HCT116 (cell line): ENCODE data around the gene PEAK1. TPM values are rescaled to one million over a fixed set of nuclear protein-coding genes. Genes with fewer than 3 reads are reported as not detected.

ENCODE experiments used
- ATAC-seq: fragments of 200-7000 bp; cut with Tn5 transposase; 2 replicates; pipeline ENCODE4 v1.9.1; 2020; ENCODE audit warnings: mild to moderate bottlenecking, moderate library complexity
- BruUV-seq: library from RNA; stranded (reverse); fragments of 400-500 nt; replicated peaks from 2 replicates; lab custom pipeline; 2021; lab: Mats Ljungman, UMichigan
- CTCF ChIA-PET: fragments of 300-600 bp; sonication (Branson Sonifier 250); formaldehyde crosslinking; loops from one replicate; lab custom pipeline; 2021; ENCODE audit warnings: antibody characterized with exemption; lab: Charles Lee
- POLR2A ChIA-PET: fragments of 300-600, 350-600 bp; sonication (Branson Sonifier 250); formaldehyde crosslinking; loops from one replicate; lab custom pipeline; 2021; ENCODE audit warnings: antibody characterized with exemption; lab: Charles Lee
- RAD21 ChIA-PET, 2 experiments: fragments of 300-600 bp; sonication (Branson Sonifier 250); formaldehyde crosslinking; loops; one replicate each; lab custom pipeline; 2023; ENCODE audit warnings: low total read pairs in 2 of 2; ENCODE audit not compliant: uncharacterized antibody in 2 of 2, unreplicated experiment in 2 of 2, low non-redundant PET in 1 of 2; lab: Charles Lee
- DNase-seq: peaks from one replicate; pipeline ENCODE4 v3.0.0-alpha.2; 2010; ENCODE audit warnings: low read depth, low spot score
- H2AFZ ChIP-seq: fragments of 200-600 bp; shearing (Covaris generic), sonication (generic); 2 replicates; pipeline ENCODE4 v1.6.1; 2017; ENCODE audit warnings: low read depth, mixed run types, mixed read lengths, antibody characterized with exemption, low read length; ENCODE audit not compliant: poor library complexity, severe bottlenecking
- H3K27ac ChIP-seq: 2 replicates; pipeline ENCODE4 v1.5.1; 2012; ENCODE audit warnings: low read depth, low read length
- H3K27me3 ChIP-seq: fragments of 200-600 bp; sonication (generic); 2 replicates; pipeline ENCODE4 v1.6.1; 2016; ENCODE audit warnings: mixed run types, low read length, mixed read lengths; ENCODE audit not compliant: insufficient read depth
- H3K36me3 ChIP-seq, 2 experiments: fragments of 200-500 bp in 1 of 2; fragments of 200-600 bp in 1 of 2; sonication (Bioruptor generic) in 1 of 2; sonication (generic) in 1 of 2; 2 replicates each; pipeline versions ENCODE4 v1.5.1 to v1.6.1; 2014 to 2016; ENCODE audit warnings: low read length in 2 of 2, inconsistent platforms in 1 of 2, mixed read lengths in 1 of 2, mixed run types in 1 of 2; ENCODE audit not compliant: insufficient read depth in 2 of 2, control insufficient read depth in 1 of 2
- H3K4me1 ChIP-seq, 2 experiments: fragments of 200-600 bp in 1 of 2; sonication (generic) in 1 of 2; 2 replicates each; pipeline versions ENCODE4 v1.5.1 to v1.6.1; 2012 to 2017; ENCODE audit warnings: low read length in 2 of 2, inconsistent platforms in 1 of 2, mild to moderate bottlenecking in 1 of 2, mixed read lengths in 1 of 2, mixed run types in 1 of 2, moderate library complexity in 1 of 2; ENCODE audit not compliant: insufficient read depth in 2 of 2, control insufficient read depth in 1 of 2
- H3K4me2 ChIP-seq: fragments of 200-600 bp; sonication (generic); 2 replicates; pipeline ENCODE4 v1.6.1; 2017; ENCODE audit warnings: mixed run types, low read length, mixed read lengths
- H3K4me3 ChIP-seq, 2 experiments: fragments of 200-600 bp in 1 of 2; sonication (generic) in 1 of 2; replicated peaks in 1 of 2; 2 replicates each; pipeline ENCODE4 v1.5.1; 2011 to 2016; ENCODE audit warnings: low read length in 2 of 2, control low read depth in 1 of 2, low read depth in 1 of 2, mild to moderate bottlenecking in 1 of 2, mixed read lengths in 1 of 2, mixed run types in 1 of 2
- H3K79me2 ChIP-seq: fragments of 200-600 bp; sonication (generic); 2 replicates; pipeline ENCODE4 v1.6.1; 2017; ENCODE audit warnings: mild to moderate bottlenecking, mixed run types, low read length, moderate library complexity, mixed read lengths; ENCODE audit not compliant: insufficient read depth
- H3K9ac ChIP-seq: fragments of 200-600 bp; sonication (generic); 2 replicates; pipeline ENCODE4 v1.6.1; 2016; ENCODE audit warnings: low read length, mixed read lengths
- H3K9me2 ChIP-seq: fragments of 200-600 bp; sonication (generic), shearing (Covaris generic); 2 replicates; pipeline ENCODE4 v1.6.1; 2017; ENCODE audit warnings: mixed run types, mild to moderate bottlenecking, moderate library complexity; ENCODE audit not compliant: insufficient read depth
- H3K9me3 ChIP-seq, 2 experiments: fragments of 200-500 bp in 1 of 2; fragments of 200-600 bp in 1 of 2; sonication (Bioruptor generic) in 1 of 2; sonication (generic) in 1 of 2; 2 replicates each; pipeline ENCODE4 v1.6.1; 2014 to 2017; ENCODE audit warnings: low read length in 2 of 2, mixed read lengths in 2 of 2, inconsistent platforms in 1 of 2, low read depth in 1 of 2, mild to moderate bottlenecking in 1 of 2, mixed run types in 1 of 2, moderate library complexity in 1 of 2; ENCODE audit not compliant: control insufficient read depth in 1 of 2, insufficient read depth in 1 of 2
- H4K20me1 ChIP-seq: fragments of 200-600 bp; sonication (generic), shearing (Covaris generic); 2 replicates; pipeline ENCODE4 v1.6.1; 2017; ENCODE audit warnings: mixed run types, mild to moderate bottlenecking, moderate library complexity; ENCODE audit not compliant: insufficient read depth
- EGR1 ChIP-seq: IDR thresholded peaks from 2 replicates; pipeline ENCODE4 v1.6.1; 2012; ENCODE audit warnings: low read depth
- FOSL1 ChIP-seq: IDR thresholded peaks from 2 replicates; pipeline ENCODE4 v1.6.1; 2012; ENCODE audit warnings: low read depth
- POLR2AphosphoS5 ChIP-seq: IDR thresholded peaks from 2 replicates; pipeline ENCODE4 v1.6.1; 2011; ENCODE audit warnings: mild to moderate bottlenecking, low read depth, low read length, moderate library complexity
- SIN3A ChIP-seq: IDR thresholded peaks from 2 replicates; pipeline ENCODE4 v1.6.1; 2012; ENCODE audit warnings: low read depth
- SP1 ChIP-seq: IDR thresholded peaks from 2 replicates; pipeline ENCODE4 v1.6.1; 2012; ENCODE audit warnings: low read depth
- ZFX ChIP-seq: fragments of 450-650 bp; IDR thresholded peaks from 2 replicates; pipeline ENCODE4 v1.6.1; 2017
- intact Hi-C: fragments of 100-400 bp; cut with micrococcal nuclease; formaldehyde crosslinking; loops from 2 replicates; pipeline ENCODE4 v1.10.0; 2022
- total RNA-seq: library from RNA; stranded (reverse); gene quantifications from one replicate; pipeline ENCODE4 v1.2.1, GENCODE V29; 2021; ENCODE audit not compliant: unreplicated experiment
- TF ChIP-seq, protein P1 (sequence below): IDR thresholded peaks from 2 replicates; pipeline ENCODE4 v1.6.1; 2012; ENCODE audit warnings: low read depth
- TF ChIP-seq, protein P2 (sequence below): IDR thresholded peaks from 2 replicates; pipeline ENCODE4 v1.6.1; 2012

The PEAK1 gene
- total RNA-seq, 1 experiment from 2014 or later: 23.4 TPM

DNA sequence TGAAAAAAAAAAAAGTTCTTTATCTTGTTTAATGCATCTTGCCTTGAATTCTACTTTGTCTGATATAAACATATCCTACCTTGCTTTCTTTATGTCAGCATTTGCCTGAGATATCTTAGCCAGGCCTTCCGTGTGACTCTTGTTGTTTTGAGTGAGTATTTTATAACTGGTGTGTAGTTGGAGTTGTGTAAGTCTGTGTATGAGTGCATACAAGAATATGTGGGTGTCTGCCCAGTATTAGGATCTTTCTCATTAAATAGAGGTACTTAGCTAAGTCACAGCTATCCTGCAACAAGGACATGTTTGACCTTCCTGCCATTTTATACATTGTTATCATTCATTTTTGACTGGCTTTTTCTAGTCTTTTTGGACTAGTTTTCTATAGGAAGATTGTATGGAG, 326.5 kb downstream of the PEAK1 start:
- no peaks in the 10 kb centered on the region for H3K9me2 ChIP-seq
- no peaks in the 10 kb centered on the region for H3K4me1 ChIP-seq
- no peaks in the 10 kb centered on the region for H4K20me1 ChIP-seq
- ChIA-PET CTCF (interaction anchor here (0.8 to 1.2 kb wide), 3 partner anchors 14 to 450 kb away, joined by 3 read pairs; no protein-coding TSS in a partner anchor), RAD21 (no interaction called here)
- H3K79me2 ChIP-seq: no peaks in the 10 kb centered on the region
- DNase-seq (no peak), ATAC-seq (no peak)
- H3K4me3 ChIP-seq: no peak overlapping the region
- no peaks in the 10 kb centered on the region for H3K36me3 ChIP-seq
- no TSS peak for BruUV-seq
- H3K9ac ChIP-seq: no peak overlapping the region
- no peak overlapping the region for H3K4me2 ChIP-seq
- no peaks in the 10 kb centered on the region for H3K9me3 ChIP-seq
- H3K27ac ChIP-seq: no peak overlapping the region
- TF ChIP-seq, protein P1, sequence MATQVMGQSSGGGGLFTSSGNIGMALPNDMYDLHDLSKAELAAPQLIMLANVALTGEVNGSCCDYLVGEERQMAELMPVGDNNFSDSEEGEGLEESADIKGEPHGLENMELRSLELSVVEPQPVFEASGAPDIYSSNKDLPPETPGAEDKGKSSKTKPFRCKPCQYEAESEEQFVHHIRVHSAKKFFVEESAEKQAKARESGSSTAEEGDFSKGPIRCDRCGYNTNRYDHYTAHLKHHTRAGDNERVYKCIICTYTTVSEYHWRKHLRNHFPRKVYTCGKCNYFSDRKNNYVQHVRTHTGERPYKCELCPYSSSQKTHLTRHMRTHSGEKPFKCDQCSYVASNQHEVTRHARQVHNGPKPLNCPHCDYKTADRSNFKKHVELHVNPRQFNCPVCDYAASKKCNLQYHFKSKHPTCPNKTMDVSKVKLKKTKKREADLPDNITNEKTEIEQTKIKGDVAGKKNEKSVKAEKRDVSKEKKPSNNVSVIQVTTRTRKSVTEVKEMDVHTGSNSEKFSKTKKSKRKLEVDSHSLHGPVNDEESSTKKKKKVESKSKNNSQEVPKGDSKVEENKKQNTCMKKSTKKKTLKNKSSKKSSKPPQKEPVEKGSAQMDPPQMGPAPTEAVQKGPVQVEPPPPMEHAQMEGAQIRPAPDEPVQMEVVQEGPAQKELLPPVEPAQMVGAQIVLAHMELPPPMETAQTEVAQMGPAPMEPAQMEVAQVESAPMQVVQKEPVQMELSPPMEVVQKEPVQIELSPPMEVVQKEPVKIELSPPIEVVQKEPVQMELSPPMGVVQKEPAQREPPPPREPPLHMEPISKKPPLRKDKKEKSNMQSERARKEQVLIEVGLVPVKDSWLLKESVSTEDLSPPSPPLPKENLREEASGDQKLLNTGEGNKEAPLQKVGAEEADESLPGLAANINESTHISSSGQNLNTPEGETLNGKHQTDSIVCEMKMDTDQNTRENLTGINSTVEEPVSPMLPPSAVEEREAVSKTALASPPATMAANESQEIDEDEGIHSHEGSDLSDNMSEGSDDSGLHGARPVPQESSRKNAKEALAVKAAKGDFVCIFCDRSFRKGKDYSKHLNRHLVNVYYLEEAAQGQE: no peak
- TF ChIP-seq EGR1 (no peak), SIN3A (no peak), POLR2AphosphoS5 (no peak), FOSL1 (no peak), ZFX (no peak)
- TF ChIP-seq, protein P2, sequence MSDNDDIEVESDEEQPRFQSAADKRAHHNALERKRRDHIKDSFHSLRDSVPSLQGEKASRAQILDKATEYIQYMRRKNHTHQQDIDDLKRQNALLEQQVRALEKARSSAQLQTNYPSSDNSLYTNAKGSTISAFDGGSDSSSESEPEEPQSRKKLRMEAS: no peak
- TF ChIP-seq, all 23 proteins: peak for 0
- intact Hi-C loops: no loop called here
- no peaks in the 10 kb centered on the region for H3K27me3 ChIP-seq
- H2AFZ ChIP-seq: no peak overlapping the region
- POLR2A ChIA-PET: no interaction called here

DNA sequence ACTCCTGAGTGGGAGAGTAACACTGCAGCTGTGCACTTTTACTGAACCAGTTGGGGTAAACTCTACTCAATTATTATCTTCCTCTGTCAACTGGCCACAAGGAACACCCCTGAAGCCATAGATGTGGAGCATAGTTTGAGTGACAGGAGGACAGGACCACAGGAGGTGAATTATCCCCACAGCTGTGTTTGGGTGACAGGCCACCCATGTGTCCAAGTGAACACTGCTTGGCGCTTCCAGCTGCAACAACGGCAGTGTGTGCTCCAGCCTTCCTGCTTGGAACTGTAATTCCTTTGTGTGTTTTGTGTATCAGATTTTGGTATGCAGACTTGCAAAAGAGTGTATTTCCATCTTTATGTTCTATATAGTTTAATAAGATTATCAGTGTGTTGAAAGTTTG, 328.8 kb downstream of the PEAK1 start:
- Histone ChIP-seq H3K4me3 (no peak overlapping the region), H2AFZ (no peak overlapping the region), H3K79me2 (no peaks in the 10 kb centered on the region), H3K36me3 (no peaks in the 10 kb centered on the region), H4K20me1 (no peaks in the 10 kb centered on the region), H3K27ac (no peak overlapping the region), H3K4me1 (no peaks in the 10 kb centered on the region), H3K9me2 (no peaks in the 10 kb centered on the region), H3K9ac (no peak overlapping the region), H3K4me2 (no peak overlapping the region), H3K27me3 (no peaks in the 10 kb centered on the region), H3K9me3 (no peaks in the 10 kb centered on the region)
- no peak for TF ChIP-seq SP1
- BruUV-seq: no TSS peak
- intact Hi-C loops: no loop called here
- ATAC-seq: no peak
- POLR2A ChIA-PET: no interaction called here
- no peak for DNase-seq
- CTCF ChIA-PET: no interaction called here
- RAD21 ChIA-PET: no interaction called here
